ENCODE measurements around the gene DAO.
"Not testable (repeated sequence)": the region's sequence is repeated elsewhere in the genome, so short reads cannot be mapped to it uniquely, and the experiment has no call there.

The DAO gene

DNA sequence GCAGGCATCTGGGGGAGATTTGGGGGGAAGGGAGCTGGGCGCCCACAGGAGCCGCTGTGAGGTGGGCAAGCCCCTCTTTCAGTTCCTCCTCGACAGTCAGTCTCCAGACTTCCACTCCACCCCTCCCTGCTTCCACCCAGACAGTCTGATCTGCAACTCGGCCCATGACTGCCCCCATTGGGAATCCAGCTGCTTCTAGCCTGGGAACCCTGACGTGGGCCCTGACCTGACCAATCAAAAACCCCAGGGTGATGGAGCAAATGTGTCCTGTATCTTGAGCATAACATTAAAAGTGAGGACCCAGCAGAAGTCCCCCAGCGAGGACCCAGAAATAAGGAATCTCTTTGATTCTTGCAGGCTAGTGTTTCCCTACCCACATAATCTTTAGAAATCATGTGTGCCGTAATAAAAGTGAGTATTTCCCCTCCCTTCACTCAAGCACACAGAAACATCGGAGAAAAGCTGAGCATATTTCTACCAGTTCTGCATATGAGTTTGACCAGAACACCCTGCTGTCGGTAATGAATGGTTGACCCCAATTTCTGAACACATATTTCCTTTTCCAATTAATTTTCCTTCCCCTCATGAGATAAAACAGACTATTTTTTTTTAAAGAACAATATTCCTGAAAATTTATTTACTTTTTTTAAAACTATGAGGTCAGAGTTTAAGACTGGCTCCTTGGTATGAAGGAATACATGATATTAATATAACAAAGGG lies 28.9 kb upstream of the DAO start:
- DNase-seq (ENCODE audit: low spot score): peak; percentile 69

DNA sequence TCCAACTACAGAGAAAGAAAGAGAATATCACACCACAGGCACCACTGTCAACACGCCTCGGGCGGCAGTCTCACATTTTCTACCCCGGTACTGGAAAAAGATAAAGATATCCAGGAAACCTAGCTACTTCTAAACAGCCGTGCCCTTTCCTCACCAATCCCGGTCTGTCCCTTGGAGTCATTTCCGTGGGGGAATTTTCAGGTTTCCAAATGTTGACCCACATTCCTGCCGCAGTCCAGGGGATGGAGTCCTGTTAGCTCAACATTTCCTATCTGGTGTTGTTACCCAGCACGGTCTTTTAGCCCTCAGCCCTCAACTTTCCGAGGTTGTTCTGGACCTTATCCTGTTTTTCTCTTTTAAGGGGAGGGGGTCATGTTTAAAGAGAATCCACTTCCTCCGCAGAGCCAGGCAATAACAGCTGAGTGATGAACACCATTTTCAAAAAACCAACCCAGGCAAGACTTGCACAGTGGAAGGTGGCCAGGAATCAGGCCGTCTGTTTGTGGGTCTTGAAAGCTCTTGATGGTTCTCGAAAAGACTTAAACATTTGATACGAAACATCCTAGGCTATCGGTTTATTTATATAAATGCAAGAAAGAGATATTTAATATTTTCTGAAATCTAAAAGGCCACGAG lies 27.1 kb upstream of the DAO start:
- no peak for DNase-seq (ENCODE audit: low spot score)

DNA sequence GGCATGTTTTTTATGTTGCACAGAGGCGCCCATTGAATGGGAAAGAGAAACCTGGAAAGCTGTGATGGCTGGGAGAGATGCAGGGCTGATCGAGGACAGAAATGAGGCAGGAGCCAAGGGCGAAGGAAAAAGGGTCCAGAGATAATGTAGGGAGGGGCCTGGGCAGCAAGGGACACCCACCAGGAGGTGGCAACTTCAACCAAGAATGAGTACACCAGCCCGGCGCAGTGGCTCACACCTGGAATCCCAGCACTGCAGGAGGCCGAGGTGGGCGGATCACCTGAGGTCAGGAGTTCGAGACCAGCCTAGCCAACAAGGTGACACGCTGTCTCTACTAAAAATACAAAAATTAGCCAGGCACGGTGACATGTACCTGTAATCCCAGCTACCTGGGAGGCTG lies 26.5 kb upstream of the DAO start:
- DNase-seq (ENCODE audit: low spot score): no peak

DNA sequence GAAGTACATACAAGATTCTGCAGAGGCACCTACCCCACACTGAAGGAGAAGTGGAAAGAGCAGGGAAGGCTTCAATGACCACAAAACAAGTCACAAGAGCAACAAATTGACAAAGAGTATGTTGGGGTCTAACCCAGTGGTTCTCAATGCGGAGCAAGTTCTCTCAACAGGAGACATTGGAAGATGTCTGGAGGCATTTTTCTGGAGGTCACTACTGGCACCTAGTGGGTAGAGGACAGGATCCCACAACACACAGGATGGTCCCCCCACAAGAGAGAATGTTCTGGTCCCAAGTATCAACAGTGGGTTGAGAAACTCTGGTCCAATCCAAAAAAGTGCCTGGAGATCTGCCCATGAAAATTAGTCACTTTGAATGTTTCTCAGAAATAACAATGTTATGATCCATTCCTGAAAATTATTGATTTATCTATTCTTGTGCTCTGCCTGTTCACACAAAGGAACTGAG lies 25.9 kb upstream of the DAO start:
- peak; percentile 22 for DNase-seq (ENCODE audit: low spot score)

DNA sequence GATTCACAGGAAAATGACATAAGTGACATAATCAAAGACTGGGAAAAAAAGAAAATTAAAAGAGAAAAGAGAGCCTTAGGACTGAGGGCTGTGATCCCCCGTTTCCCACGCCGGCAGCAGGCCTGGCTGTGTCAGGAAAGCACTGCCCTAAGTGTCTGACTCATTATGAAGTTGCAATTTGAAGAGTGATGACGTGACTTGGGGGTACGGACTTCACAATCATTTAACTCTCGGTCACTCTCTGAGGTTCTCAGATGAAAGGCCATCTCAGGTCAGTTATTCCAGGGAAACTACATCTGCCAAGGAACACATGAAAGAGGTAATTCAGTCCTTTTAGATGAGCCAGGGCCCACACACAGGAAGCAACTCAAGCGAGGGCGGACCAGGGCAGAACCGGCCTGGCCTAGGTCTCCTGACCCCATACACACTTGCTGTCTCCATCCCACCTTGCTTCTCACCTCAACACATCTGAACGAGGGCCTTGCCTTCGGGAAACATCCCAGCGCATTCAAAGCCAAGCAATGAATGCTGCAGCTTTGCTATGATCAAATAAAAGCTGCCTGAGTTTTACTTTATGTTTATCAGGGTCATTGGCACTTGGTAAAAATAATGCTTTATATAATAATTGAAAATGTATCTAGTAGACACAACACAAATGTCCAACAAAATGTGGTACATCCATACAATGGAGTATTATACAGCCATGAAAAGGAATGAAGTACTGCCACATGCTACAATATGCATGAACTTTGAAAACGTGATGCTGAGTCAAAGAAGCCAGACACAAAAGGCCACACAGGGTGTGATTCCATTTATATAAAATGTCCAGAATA lies 25.2 kb upstream of the DAO start:
- DNase-seq (ENCODE audit: low spot score): no peak

DNA sequence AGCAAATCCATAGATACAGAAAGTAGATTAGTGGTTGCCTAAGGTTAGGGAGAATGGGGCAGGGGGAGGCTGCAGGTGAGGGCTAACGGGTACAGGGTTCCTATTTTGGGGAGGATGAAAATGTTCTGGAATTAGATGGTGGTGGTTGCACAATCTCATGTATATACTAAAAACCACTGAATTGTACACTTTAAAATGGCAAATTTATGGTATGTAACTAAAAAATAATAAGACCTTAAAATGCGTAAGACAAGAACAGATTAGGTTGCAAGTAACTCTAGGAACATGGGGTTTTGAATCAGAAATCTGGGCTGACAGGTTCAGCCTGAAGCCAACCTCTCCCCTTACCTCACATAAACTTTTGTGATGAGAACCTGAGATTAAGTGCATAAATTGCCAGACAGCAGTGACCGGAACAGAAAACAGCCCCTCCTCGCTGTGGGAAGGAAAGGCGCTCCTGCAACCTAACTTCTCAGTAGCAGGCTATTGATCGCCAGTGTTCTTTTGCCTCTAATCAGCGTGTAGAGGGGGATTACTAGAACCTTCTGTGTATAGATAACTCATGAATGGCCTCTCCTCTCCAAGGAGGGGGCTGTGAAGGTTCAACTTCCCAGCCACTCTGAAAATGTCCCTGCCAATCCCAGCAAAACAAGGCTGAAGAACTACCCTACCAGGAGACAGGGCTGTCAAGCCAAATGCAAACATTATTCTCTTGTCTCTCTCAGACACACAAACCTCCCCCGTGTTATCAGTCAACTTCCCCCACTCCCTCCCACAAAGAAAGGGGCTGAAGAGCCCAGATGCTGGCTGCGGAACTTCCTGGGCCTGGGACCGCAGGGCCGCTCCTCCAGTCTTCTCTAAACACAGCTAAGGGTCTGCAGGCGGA lies 24.4 kb upstream of the DAO start:
- peak; percentile 37 for DNase-seq (ENCODE audit: low spot score)

DNA sequence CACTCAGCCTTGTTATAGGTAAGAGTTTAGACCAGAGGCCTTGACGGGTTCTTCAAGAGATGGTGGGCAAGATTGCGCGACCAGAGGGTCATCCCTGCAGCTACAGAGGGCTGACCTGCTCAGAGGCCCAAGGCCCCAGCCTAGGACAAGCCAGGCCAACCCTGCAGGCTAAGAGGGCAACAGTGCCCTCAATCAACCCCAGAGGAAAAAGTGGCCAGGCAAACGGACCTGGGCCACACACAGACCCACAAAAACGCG lies 23.8 kb upstream of the DAO start:
- no peak for DNase-seq (ENCODE audit: low spot score)

DNA sequence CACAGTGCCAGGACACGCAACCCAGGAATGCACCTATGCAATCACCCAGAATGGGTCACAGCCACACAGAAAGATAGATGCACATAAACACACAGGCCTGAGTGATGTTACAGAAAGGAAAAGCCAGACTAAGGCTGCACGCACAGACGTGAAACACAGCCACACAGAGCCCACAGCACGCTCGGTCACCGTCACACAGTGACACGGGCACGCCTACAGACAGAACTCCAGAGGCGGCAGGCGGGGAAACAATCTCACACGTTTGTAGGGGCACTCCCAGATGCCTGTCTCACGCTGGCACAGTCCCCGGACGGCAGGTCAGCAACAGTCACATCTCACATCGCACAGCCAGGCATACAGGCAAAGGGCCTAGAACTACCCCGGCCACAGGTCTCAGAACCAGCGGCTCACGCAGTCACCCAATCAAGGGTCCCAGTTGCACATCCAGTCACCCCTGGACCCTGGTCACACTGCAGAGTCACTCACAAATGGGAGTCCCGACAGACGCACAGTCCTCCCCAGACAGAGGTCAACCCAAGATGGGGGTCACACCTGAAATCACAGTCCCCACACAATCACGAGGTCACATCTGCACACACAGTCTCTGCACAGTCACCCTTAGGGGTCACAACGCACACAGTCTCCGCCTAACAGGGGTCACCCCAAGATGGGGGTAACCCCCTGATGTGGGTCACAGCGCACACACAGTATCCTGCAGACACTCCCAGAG lies 23.3 kb upstream of the DAO start:
- peak; percentile 56 for DNase-seq (ENCODE audit: low spot score)

DNA sequence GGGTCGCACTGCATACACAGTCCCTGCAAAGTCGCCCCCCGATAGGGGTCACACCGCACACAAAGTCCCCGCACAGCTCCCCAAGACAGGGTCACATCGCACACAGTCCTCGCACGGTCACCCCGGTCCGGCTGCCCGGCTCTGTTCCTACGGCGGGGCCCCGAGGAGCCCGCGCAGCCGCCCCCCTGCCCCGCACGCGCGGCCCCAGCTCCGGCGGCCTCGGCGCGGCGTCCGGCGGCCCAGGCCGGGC lies 22.8 kb upstream of the DAO start:
- DNase-seq (ENCODE audit: low spot score): no peak

DNA sequence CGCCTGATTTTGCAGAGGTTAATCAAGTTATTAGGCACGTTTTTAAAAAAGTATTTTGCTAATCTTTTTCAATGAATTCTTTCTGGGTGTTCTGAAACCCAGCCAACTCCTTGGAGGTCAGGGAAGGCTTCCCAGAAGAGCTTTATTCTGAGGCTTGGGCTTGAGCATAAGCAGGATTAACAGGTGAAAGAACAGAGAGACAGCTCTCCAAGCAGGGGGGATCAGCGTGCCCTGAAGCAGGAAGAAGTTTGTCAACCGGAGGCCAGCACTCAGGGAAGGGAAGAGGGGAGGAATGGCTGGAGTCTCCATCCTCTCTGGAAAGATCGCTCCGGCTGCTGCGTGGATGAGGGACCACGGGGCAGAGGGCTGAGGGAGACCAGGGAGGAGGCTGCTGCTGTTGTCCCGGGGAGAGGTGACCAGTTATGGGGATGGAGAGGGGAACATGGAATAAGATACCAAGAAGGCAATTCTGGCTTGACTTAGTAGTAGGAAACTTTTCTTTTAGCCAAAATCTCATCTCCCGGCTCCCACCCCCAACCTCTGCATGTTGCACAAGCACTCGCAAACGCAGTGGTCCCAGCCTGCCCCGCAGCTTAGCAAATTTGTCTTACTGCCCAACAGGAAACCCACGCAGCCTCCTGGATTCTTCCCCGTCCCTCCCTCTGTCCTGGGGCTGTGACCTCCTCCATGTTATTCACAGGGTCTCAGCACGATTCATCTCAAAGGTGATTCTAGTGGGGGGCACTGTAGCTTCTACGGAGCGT lies 21.4 kb upstream of the DAO start:
- no peak for DNase-seq (ENCODE audit: low spot score)

DNA sequence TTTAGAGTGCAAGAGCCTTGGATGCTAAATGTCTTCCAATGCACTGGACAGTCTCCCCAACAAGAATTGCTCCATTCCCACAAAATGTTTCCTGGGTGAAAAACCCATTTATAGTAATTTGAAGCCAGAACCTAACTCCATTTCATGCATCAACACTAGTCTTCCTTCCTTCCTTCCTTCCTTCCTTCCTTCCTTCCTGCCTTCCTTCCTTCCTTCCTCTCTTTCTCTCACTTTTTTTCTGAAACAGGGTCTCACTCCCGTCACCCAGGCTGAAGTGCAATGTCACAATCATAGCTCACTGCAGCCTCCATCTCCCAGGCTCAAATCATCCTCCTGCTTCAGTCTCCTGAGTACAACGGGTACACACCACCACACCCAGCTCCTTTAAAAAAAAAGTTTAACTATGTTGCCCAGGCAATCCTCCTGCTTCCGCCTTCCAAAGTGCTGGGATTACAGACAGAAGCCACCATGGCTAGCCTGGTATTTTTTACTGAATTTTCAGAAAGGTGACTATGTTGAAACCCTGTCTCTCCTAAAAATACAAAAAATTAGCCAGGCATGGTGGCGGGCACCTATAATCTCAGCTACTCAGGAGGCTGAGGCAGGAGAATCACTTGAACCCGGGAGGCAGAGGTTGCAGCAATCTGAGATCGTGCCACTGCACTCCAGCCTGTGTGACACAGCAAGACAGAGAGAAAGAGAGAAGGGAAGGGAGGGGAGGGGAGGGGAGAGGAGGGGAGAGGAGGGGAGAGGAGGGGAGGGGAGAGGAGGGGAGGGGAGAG lies 20.6 kb upstream of the DAO start:
- not testable (repeated sequence) for DNase-seq (ENCODE audit: low spot score)

DNA sequence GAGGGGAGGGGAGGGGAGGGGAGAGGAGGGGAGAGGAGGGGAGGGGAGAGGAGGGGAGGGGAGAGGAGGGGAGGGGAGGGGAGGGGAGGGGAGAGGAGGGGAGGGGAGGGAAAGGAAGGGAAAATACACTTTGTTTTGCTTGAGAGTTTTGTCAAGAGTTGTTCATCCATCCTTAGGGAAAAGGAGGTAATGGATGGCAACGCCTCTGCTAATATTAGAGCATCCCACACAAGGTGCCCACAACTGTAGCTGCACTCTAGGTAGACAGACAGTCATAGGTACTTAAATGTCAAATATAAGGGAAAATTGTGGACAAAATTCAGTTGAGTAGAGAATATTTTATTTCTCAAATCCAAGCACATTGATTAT lies 20.0 kb upstream of the DAO start:
- DNase-seq (ENCODE audit: low spot score): no peak

DNA sequence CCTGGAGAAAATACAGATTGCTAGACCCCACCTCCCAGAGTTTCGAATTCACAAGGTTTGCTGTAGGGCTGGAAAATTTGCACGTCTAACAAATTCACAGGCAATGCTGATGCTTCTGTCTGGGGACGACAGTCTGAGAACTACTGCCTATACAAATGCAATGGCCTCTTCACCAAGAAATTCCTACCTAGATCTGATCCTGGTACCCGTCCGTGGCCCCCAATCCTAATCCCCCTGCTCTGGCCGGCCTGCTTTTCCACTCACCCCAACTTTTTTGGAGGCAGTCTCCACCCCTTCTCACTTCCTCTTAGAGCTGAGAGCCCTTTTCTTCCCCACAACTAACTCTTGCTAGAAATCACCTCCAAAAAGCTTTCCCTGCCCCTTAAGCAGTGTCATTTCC lies 19.4 kb upstream of the DAO start:
- no peak for DNase-seq (ENCODE audit: low spot score)

DNA sequence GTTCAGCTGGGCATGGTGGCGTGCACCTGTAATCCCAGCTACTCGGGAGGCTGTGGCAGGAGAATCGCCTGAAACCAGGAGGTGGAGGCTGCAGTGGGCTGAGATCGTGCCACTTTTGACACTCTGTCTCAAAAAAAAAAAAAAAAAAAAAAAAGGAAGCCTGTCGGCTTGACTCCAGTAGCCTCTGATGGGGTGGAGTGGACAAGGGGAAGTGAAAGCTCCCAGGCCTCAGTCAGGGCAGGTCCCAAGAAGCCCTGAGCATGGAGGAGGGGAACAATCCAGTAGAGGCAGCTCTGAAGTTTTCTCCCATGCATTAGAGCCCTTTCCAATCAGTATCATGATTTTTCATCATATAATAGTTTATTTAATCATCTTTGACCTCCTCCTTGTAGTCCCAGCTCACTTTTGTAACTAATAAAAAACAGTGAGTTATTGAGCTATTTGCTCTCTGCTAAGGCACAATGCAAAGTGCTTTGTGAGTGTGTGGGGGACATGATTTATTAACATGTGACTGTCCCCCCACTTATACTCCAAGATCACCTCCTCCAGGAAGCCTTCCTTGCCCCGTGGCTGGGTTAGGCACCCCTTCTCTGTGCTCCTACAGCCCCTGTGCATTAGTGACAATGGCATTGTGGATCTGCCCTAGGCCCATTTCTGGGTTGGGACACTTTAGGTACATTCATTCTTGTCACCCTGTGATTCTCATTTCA lies 17.9 kb upstream of the DAO start:
- peak; percentile 57 for DNase-seq (ENCODE audit: low spot score)

DNA sequence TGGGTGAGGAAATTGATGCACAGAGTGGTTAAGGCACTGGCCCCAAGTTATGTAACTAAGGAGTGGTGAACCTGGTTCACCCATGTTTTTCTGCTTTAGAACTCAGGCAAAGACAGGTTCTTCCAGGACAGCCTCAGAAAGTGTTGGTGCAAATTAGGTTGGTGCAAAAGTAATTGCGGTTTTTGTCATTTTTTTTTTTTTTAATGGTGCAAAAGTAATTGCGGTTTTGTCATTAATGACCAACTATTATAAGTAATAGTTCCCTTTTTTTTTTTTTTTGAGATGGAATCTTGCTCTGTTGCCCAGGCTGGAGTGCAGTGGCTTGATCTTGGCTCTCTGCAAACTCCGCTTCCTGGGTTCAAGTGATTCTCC lies 17.3 kb upstream of the DAO start:
- no peak for DNase-seq (ENCODE audit: low spot score)

DNA sequence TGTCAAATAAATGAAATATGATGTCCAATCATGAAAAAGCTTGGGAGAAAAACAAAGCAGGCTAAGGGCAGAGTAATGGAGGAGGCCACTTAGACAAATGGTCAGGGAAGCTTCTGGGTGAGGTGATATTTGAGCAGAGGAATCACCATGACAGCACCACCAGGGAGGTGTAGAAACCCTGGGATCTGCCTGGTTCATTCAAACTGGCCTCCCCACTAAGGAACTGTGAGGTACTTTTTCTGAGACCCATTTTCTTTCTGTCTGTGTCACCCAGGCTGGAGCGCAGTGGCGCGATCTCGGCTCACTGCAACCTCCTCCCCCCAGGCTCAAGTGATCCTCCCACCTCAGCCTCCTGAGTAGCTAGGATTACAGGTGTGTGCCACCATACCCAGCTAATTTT lies 14.7 kb upstream of the DAO start:
- no peak for DNase-seq (ENCODE audit: low spot score)

DNA sequence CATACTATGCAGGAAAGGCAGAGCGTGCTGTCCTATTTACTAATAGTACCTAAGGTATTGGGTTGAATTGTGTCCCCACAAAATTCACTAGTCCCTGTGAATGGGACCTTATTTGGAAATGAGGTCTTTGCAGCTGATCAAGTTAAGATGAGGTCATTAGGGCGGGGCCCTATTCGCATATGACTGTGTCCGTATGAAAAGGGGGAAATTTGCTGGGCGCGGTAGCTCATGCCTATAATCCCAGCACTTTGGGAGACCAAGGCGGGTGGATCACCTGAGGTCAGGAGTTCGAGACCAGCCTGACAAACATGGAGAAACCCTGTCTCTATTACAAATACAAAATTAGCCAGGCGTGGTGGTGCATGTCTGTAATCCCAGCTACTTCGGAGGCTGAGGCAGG lies 13.8 kb upstream of the DAO start:
- not testable (repeated sequence) for DNase-seq (ENCODE audit: low spot score)

DNA sequence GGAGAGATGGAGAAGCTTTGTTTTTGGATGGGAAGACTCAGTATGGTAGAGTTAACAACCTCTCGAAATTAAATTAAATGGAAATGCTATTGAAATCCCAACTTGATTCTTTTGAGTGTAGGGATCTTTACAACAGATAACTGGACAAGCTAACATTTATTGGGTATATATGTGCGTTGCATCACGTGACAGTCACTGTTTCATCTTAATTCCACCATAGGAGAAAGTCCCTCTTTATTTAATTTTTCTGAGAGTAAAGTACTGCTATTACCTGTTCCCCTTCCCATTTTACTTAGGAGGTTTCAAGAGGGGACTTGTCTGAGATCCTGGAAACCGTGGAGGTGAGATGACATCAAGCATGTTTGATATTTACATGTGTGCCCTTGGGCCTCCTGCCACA lies 11.1 kb upstream of the DAO start:
- no peak for DNase-seq (ENCODE audit: low spot score)

DNA sequence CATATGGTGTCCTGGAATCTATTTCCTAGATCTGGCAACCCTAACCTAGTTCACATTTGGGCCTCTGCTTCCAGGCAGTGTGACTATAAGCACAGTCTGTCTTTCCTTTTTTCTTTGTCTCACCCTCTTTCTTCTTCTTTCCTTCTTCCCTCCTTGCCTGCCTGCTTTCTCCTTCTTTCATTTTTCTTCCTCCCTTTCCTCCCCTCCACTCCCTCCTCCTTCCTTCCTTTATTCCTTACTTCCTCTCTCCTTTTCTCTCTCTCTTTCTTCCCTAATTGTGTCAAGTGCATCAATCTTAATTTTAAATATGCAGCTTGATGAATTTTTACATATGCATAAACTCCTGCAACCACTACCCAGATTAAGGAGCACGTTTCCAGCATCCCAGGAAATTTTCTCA lies 4.6 kb upstream of the DAO start:
- DNase-seq (ENCODE audit: low spot score): no peak

Data from Ammon's horn (tissue), 1 donor.